Suprapubic skin (tissue), 4 donors: ENCODE measurements around the gene ASTN2. TPM values are rescaled to one million over a fixed set of nuclear protein-coding genes. Genes with fewer than 3 reads are reported as not detected.

ENCODE experiments used
- DNase-seq, 2 donors: peaks; one replicate each; pipeline ENCODE4 v3.0.0-alpha.2; 2019; ENCODE audit warnings: low spot score in 2 of 2
- H3K27ac ChIP-seq: fragments of 200-600 bp; sonication (generic); one replicate; pipeline ENCODE4 v1.5.1; 2019
- H3K27me3 ChIP-seq: fragments of 200-600 bp; sonication (generic); one replicate; pipeline ENCODE4 v1.5.1; 2019
- H3K36me3 ChIP-seq: fragments of 200-600 bp; sonication (generic); one replicate; pipeline ENCODE4 v1.5.1; 2019
- H3K4me1 ChIP-seq: fragments of 200-600 bp; sonication (generic); one replicate; pipeline ENCODE4 v1.5.1; 2019
- H3K4me3 ChIP-seq: fragments of 200-600 bp; sonication (generic); one replicate; pipeline ENCODE4 v1.5.1; 2019; ENCODE audit warnings: mild to moderate bottlenecking
- H3K9me3 ChIP-seq: fragments of 200-600 bp; sonication (generic); one replicate; pipeline ENCODE4 v1.5.1; 2019
- CTCF ChIP-seq, 2 donors: fragments of 200-600 bp in 1 of 2; fragments of 450-650 bp in 1 of 2; sonication (generic) in 1 of 2; IDR thresholded peaks; one replicate each; pipeline ENCODE4 v1.5.1; 2016 to 2019; ENCODE audit warnings: antibody characterized with exemption in 2 of 2, mild to moderate bottlenecking in 1 of 2, moderate library complexity in 1 of 2
- EP300 ChIP-seq: sonication (generic); formaldehyde crosslinking; IDR thresholded peaks from one replicate; pipeline ENCODE4 v1.6.1; 2017; ENCODE audit warnings: antibody characterized with exemption
- POLR2A ChIP-seq, 2 donors: fragments of 450-650 bp; IDR thresholded peaks; one replicate each; pipeline ENCODE4 v1.6.1; 2017; ENCODE audit warnings: antibody characterized with exemption in 2 of 2, mild to moderate bottlenecking in 2 of 2, moderate library complexity in 2 of 2
- POLR2AphosphoS5 ChIP-seq, 3 donors: sonication (generic); formaldehyde crosslinking; IDR thresholded peaks; one replicate each; pipeline ENCODE4 v1.6.1; 2017; ENCODE audit warnings: antibody characterized with exemption in 3 of 3
- WGBS: methylation state at CpG from one replicate; pipeline ENCODE4 v1.1.5; 2018; 5-methylcytosine and 5-hydroxymethylcytosine counted together
- total RNA-seq, 4 donors: library from RNA; depleted of rRNA; stranded (reverse); fragments of >200 nt; gene quantifications; one replicate each; pipeline ENCODE4 v1.1.0, GENCODE V29; 2016

Gene ASTN2
- total RNA-seq, 4 donors from 2014 or later = 2.0 to 6.9 (median 3.8) TPM

- H3K27ac ChIP-seq = no peak overlapping the region
- H3K36me3 ChIP-seq = no peaks in the 10 kb centered on the region
- no peak for TF ChIP-seq POLR2A (IDR thresholded peaks at IDR 0.05)
- TF ChIP-seq POLR2AphosphoS5 (IDR thresholded peaks at IDR 0.05) = no peak
- no peak for TF ChIP-seq CTCF (IDR thresholded peaks at IDR 0.05)
- TF ChIP-seq EP300 = no peak
- no peak for DNase-seq
- no peaks in the 10 kb centered on the region for H3K4me1 ChIP-seq
- WGBS = 63% methylated on average over 6 of the region's 6 CpGs
- no peaks in the 10 kb centered on the region for H3K9me3 ChIP-seq
- no peak overlapping the region for H3K4me3 ChIP-seq
- no peaks in the 10 kb centered on the region for H3K27me3 ChIP-seq
These were observed 289.3 kb downstream of the ASTN2 start for GRCh38 chr9:117125531-117125930.

- DNase-seq = no peak
- 82% methylated on average over 7 of the region's 7 CpGs for WGBS
- TF ChIP-seq POLR2A (IDR thresholded peaks at IDR 0.05) = no peak
- no peak for TF ChIP-seq POLR2AphosphoS5 (IDR thresholded peaks at IDR 0.05)
- TF ChIP-seq EP300 = no peak
- no peak for TF ChIP-seq CTCF (IDR thresholded peaks at IDR 0.05)
- H3K9me3 ChIP-seq = no peaks in the 10 kb centered on the region
- no peak overlapping the region for H3K27ac ChIP-seq
- no peaks in the 10 kb centered on the region for H3K27me3 ChIP-seq
- H3K4me3 ChIP-seq = no peak overlapping the region
- no peaks in the 10 kb centered on the region for H3K36me3 ChIP-seq
- no peaks in the 10 kb centered on the region for H3K4me1 ChIP-seq
These were observed 291.1 kb downstream of the ASTN2 start for GRCh38 chr9:117123729-117124128.

GRCh38 chr9:117122953-117123352, 291.9 kb downstream of the ASTN2 start:
- TF ChIP-seq EP300 (no peak), POLR2AphosphoS5 (IDR thresholded peaks at IDR 0.05) (no peak), POLR2A (IDR thresholded peaks at IDR 0.05) (no peak), CTCF (IDR thresholded peaks at IDR 0.05) (no peak)
- H3K36me3 ChIP-seq = no peaks in the 10 kb centered on the region
- no peak overlapping the region for H3K27ac ChIP-seq

GRCh38 chr9:117122102-117122501, 292.8 kb downstream of the ASTN2 start:
- no peak overlapping the region for H3K27ac ChIP-seq
- no peak overlapping the region for H3K4me3 ChIP-seq
- H3K36me3 ChIP-seq = no peaks in the 10 kb centered on the region
- TF ChIP-seq POLR2A (IDR thresholded peaks at IDR 0.05) = no peak
- TF ChIP-seq POLR2AphosphoS5 (IDR thresholded peaks at IDR 0.05) = no peak
- TF ChIP-seq EP300 = no peak
- DNase-seq = no peak
- H3K27me3 ChIP-seq = no peaks in the 10 kb centered on the region
- 81% methylated on average over 1 of the region's 1 CpG for WGBS
- no peaks in the 10 kb centered on the region for H3K9me3 ChIP-seq
- no peaks in the 10 kb centered on the region for H3K4me1 ChIP-seq

More at GRCh38 chr9:117122953-117123352, 291.9 kb downstream of the ASTN2 start:
- Histone ChIP-seq H3K27me3 (no peaks in the 10 kb centered on the region), H3K4me1 (no peaks in the 10 kb centered on the region), H3K4me3 (no peak overlapping the region), H3K9me3 (no peaks in the 10 kb centered on the region)
- DNase-seq = no peak
- 39% methylated on average over 3 of the region's 3 CpGs for WGBS

- Histone ChIP-seq H3K9me3 (no peaks in the 10 kb centered on the region), H3K4me1 (no peaks in the 10 kb centered on the region), H3K36me3 (no peaks in the 10 kb centered on the region), H3K27me3 (no peaks in the 10 kb centered on the region), H3K4me3 (no peak overlapping the region), H3K27ac (no peak overlapping the region)
- DNase-seq = no peak
- TF ChIP-seq POLR2A (IDR thresholded peaks at IDR 0.05) = no peak
- no peak for TF ChIP-seq POLR2AphosphoS5 (IDR thresholded peaks at IDR 0.05)
- no peak for TF ChIP-seq EP300
- 74% methylated on average over 2 of the region's 2 CpGs for WGBS
These were observed 293.5 kb downstream of the ASTN2 start for GRCh38 chr9:117121316-117121715.

GRCh38 chr9:117120061-117120460, 294.8 kb downstream of the ASTN2 start:
- WGBS = 35% methylated on average over 2 of the region's 2 CpGs
- DNase-seq = no peak
- no peak for TF ChIP-seq CTCF (IDR thresholded peaks at IDR 0.05)
- TF ChIP-seq POLR2A (IDR thresholded peaks at IDR 0.05) = no peak
- TF ChIP-seq EP300 = no peak
- no peak for TF ChIP-seq POLR2AphosphoS5 (IDR thresholded peaks at IDR 0.05)
- Histone ChIP-seq H3K4me1 (no peaks in the 10 kb centered on the region), H3K36me3 (no peaks in the 10 kb centered on the region), H3K9me3 (no peaks in the 10 kb centered on the region), H3K27me3 (no peaks in the 10 kb centered on the region), H3K27ac (no peak overlapping the region), H3K4me3 (no peak overlapping the region)
